SU-DHL-6 (cell line): Measurements from ENCODE around the gene PPIA.

Source experiments
- H2AFZ ChIP-seq: fragments of 200-600 bp; sonication (generic); 2 replicates; pipeline ENCODE4 v1.6.1; 2014; ENCODE audit warnings: low read depth, mild to moderate bottlenecking, moderate library complexity, mixed read lengths, antibody characterized with exemption, low read length; ENCODE audit not compliant: severe bottlenecking
- H3F3A ChIP-seq: fragments of 200-600 bp; shearing (Covaris generic); 2 replicates; pipeline ENCODE4 v1.6.0; 2016; ENCODE audit warnings: antibody characterized with exemption, mild to moderate bottlenecking; ENCODE audit not compliant: insufficient read depth
- H3K27ac ChIP-seq: fragments of 200-600 bp; sonication (generic); 2 replicates; pipeline ENCODE4 v1.5.1; 2016; ENCODE audit warnings: low read depth, mild to moderate bottlenecking, low read length, moderate library complexity, mixed read lengths
- H3K27me3 ChIP-seq: fragments of 200-600 bp; sonication (generic), shearing (Covaris generic); 2 replicates; pipeline ENCODE4 v1.6.0; 2014; ENCODE audit warnings: mild to moderate bottlenecking, low read length
- H3K36me3 ChIP-seq: fragments of 200-600 bp; sonication (generic); 2 replicates; pipeline ENCODE4 v1.6.1; 2014; ENCODE audit warnings: mild to moderate bottlenecking, low read length, mixed read lengths
- H3K4me2 ChIP-seq: fragments of 300-600, 200-600 bp; shearing (Covaris generic), sonication (generic); 2 replicates; pipeline ENCODE4 v1.6.0; 2014; ENCODE audit warnings: low read length, low read depth, mild to moderate bottlenecking; ENCODE audit not compliant: poor library complexity, severe bottlenecking
- H3K4me3 ChIP-seq: fragments of 200-600 bp; sonication (generic); 2 replicates; pipeline ENCODE4 v1.5.1; 2014; ENCODE audit warnings: antibody characterized with exemption, low read length, mild to moderate bottlenecking, mixed read lengths; ENCODE audit not compliant: insufficient read depth, poor library complexity, severe bottlenecking
- H3K79me2 ChIP-seq: fragments of 200-600 bp; sonication (generic); 2 replicates; pipeline ENCODE4 v1.6.1; 2014; ENCODE audit warnings: mild to moderate bottlenecking, low read length, moderate library complexity; ENCODE audit not compliant: insufficient read depth
- H3K9ac ChIP-seq: fragments of 200-600 bp; sonication (generic); 2 replicates; pipeline ENCODE4 v1.7.0; 2014; ENCODE audit warnings: mild to moderate bottlenecking, low read length
- H3K9me2 ChIP-seq: fragments of 200-600 bp; sonication (generic); replicated peaks from 2 replicates; pipeline ENCODE4 v1.6.1; 2014; ENCODE audit warnings: low read length; ENCODE audit not compliant: insufficient read depth
- H3K9me3 ChIP-seq: fragments of 200-600 bp; sonication (generic); 2 replicates; pipeline ENCODE4 v1.6.1; 2014; ENCODE audit warnings: low read length, mixed read lengths; ENCODE audit not compliant: insufficient read depth
- H4K20me1 ChIP-seq: fragments of 200-600 bp; sonication (generic); 2 replicates; pipeline ENCODE4 v1.6.1; 2014; ENCODE audit warnings: low read depth, mild to moderate bottlenecking, antibody characterized with exemption, low read length, moderate library complexity, mixed read lengths
- CTCF ChIP-seq: fragments of 200-600 bp; sonication (generic); IDR thresholded peaks from one replicate; pipeline ENCODE4 v1.5.1; 2017; ENCODE audit warnings: antibody characterized with exemption, mild to moderate bottlenecking, low read length, moderate library complexity; ENCODE audit not compliant: insufficient read depth, poor library complexity, severe bottlenecking
- EZH2phosphoT487 ChIP-seq: fragments of 200-600 bp; sonication (generic), shearing (Covaris generic); conservative IDR thresholded peaks from 2 replicates; pipeline ENCODE4 v1.6.1; 2018; ENCODE audit warnings: mild to moderate bottlenecking, antibody characterized with exemption, low read length, moderate library complexity, mixed read lengths

Gene PPIA

GRCh38 chr7:44796504-44797328 lies at the start of gene PPIA:
Gene PPIA (plus strand): TSS chr7:44796681. CDS start chr7:44796725, 44 bp downstream.
- H4K20me1 ChIP-seq: peaks cover 33% of the 10 kb centered on the region

GRCh38 chr7:44748045-44748947 lies 48.2 kb upstream of the PPIA start, which contains the start of gene ZMIZ2:
Gene ZMIZ2 (plus strand): TSS chr7:44748847. CDS start chr7:44756250, 7,403 bp downstream.
- peak within 1 kb of the TSS; percentile 85 for H3K27ac ChIP-seq
- no peaks in the 10 kb centered on the region for H3K9me2 ChIP-seq
- no peaks in the 10 kb centered on the region for H3K27me3 ChIP-seq
- H3F3A ChIP-seq: peaks cover 17% of the 10 kb centered on the region
- H3K9me3 ChIP-seq: no peaks in the 10 kb centered on the region
- TF ChIP-seq CTCF (no peak), EZH2phosphoT487 (no peak)
- peak within 1 kb of the TSS; percentile 63 for H3K4me2 ChIP-seq
- H2AFZ ChIP-seq: peak within 1 kb of the TSS; percentile 91
- H4K20me1 ChIP-seq: peaks cover 3% of the 10 kb centered on the region; the same call in 1 of the 2 replicates
- H3K9ac ChIP-seq: peak within 1 kb of the TSS; percentile 51
- no peaks in the 10 kb centered on the region for H3K36me3 ChIP-seq
- no peaks in the 10 kb centered on the region for H3K79me2 ChIP-seq
- peak within 1 kb of the TSS; percentile 65 for H3K4me3 ChIP-seq

More at GRCh38 chr7:44796504-44797328, at the start of gene PPIA:
- peak within 1 kb of the TSS; percentile 90 for H3K9ac ChIP-seq
- peak within 1 kb of the TSS; percentile 77 for H3K4me3 ChIP-seq
- TF ChIP-seq CTCF: no peak
- H3K27me3 ChIP-seq: no peaks in the 10 kb centered on the region
- peak within 1 kb of the TSS; percentile 61 for H2AFZ ChIP-seq
- H3F3A ChIP-seq: peaks cover 58% of the 10 kb centered on the region
- H3K9me3 ChIP-seq: no peaks in the 10 kb centered on the region
- peaks cover 52% of the 10 kb centered on the region for H3K79me2 ChIP-seq
- H3K4me2 ChIP-seq: peak within 1 kb of the TSS; percentile 83
- H3K36me3 ChIP-seq: peaks cover 36% of the 10 kb centered on the region
- H3K9me2 ChIP-seq: no peaks in the 10 kb centered on the region
- peak within 1 kb of the TSS; percentile 84 for H3K27ac ChIP-seq

DNA sequence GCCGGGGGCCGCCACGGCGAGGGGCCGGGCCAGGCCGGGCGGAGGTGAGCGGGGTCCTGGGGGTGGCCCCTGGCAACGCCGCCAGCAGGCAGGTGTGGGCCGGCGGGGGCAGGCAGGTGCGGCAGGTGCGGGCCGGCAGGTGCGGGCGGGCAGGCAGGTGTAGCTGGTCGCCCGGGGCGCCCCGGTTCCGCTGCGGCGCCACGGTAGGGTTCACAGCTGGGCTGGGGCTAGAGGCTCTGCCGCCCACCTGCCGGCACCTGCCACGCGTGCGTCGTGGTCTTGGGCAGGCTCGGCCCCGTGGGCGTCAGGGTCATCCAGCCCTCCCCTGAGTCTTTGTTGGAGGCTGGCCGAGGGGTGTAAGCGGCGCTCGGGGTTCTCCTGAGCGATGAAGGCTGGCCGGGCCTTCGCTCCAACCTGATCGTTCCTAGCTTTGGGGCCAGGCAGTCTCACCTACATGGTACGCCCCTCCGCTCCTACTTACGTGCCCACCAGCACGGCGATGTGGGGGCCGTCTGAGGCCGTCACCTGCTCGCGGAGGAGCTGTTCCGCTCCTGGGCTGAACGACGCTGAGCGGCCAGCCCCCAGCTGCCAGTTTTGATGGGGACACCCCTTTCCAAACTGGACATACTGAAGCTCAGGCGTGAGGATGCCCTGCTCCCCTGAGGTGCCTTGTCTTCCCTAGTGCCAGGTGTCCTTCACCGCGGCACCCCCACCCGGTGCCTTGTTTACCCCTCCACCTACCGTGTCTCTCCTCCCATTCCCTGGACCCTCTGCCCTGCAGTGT lies 47.3 kb upstream of the PPIA start:
- TF ChIP-seq EZH2phosphoT487 (no peak), CTCF (no peak)
- no peaks in the 10 kb centered on the region; the same call in 1 of the 2 replicates for H3K79me2 ChIP-seq

More for the DNA sequence above, 47.3 kb upstream of the PPIA start:
- Histone ChIP-seq H3K36me3 (no peaks in the 10 kb centered on the region), H3K9me3 (no peaks in the 10 kb centered on the region), H3K9ac (peak overlapping the region; percentile 29; the same call in 1 of the 2 replicates), H3K4me2 (peak overlapping the region; percentile 53), H3F3A (peaks cover 17% of the 10 kb centered on the region), H3K27me3 (no peaks in the 10 kb centered on the region), H3K27ac (peak overlapping the region; percentile 85; the same call in 1 of the 2 replicates), H3K9me2 (no peaks in the 10 kb centered on the region), H2AFZ (no peak overlapping the region), H3K4me3 (peak overlapping the region; percentile 62), H4K20me1 (peaks cover 3% of the 10 kb centered on the region; the same call in 1 of the 2 replicates)
